Measurements from ENCODE around the gene TPTE2. TPM values are rescaled to one million over a fixed set of nuclear protein-coding genes. Genes with fewer than 3 reads are reported as not detected.

The TPTE2 gene
- total RNA-seq, 6 experiments from 2014 or later, result 0.09 TPM; not detected in 5

DNA sequence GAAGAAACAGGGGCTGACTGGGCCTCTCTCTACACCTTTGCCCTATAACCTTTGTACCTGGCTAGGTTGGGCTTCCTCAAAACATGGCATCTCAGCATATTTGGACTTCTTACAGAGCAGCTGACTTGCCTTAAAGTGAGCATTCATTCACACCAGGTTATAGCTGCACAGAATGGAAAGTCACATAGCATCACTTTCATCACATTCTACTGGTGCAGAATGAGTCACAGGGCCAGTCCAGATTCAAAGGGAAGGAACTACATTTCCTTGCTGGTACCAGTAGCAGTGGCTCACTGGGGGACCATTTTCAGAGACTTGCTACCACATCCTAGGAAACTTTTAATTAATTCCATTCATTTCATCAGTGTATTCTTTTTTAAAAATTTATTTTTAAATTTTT is 20.3 kb upstream of the TPTE2 start:
- TF ChIP-seq, protein P1, sequence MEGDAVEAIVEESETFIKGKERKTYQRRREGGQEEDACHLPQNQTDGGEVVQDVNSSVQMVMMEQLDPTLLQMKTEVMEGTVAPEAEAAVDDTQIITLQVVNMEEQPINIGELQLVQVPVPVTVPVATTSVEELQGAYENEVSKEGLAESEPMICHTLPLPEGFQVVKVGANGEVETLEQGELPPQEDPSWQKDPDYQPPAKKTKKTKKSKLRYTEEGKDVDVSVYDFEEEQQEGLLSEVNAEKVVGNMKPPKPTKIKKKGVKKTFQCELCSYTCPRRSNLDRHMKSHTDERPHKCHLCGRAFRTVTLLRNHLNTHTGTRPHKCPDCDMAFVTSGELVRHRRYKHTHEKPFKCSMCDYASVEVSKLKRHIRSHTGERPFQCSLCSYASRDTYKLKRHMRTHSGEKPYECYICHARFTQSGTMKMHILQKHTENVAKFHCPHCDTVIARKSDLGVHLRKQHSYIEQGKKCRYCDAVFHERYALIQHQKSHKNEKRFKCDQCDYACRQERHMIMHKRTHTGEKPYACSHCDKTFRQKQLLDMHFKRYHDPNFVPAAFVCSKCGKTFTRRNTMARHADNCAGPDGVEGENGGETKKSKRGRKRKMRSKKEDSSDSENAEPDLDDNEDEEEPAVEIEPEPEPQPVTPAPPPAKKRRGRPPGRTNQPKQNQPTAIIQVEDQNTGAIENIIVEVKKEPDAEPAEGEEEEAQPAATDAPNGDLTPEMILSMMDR (IDR thresholded peaks at IDR 0.05), result no peak
- Mint-ChIP-seq H3K27me3 (ENCODE audit: insufficient read depth) (no peaks in the 10 kb centered on the region), H3K4me3 (no peak overlapping the region), H3K27ac (no peak overlapping the region), H3K9me3 (no peaks in the 10 kb centered on the region), H3K36me3 (ENCODE audit: low read depth) (no peaks in the 10 kb centered on the region), H3K4me1 (ENCODE audit: low read depth) (peaks cover 8% of the 10 kb centered on the region)
- DNase-seq, result no peak

DNA sequence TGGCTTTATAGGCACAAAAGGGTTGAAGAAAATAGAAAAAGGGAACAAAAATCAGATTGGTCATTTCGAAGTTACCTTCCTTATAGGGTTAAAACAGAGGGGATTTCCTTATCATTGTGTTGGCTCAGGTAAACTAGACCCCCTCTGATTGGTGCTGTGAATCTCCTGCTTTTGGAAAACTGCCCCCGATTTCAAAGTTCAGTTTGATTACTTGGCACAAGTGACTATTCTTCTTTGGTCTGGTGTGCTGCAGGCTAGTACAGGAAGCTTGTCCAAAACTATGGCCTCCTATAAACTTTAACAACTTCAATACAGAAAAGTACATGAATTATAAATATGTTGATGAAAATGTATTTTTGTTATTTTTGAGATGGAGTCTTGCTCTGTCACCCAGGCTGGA is 13.9 kb upstream of the TPTE2 start:
- no peak for DNase-seq
- H3K27me3 Mint-ChIP-seq (ENCODE audit: insufficient read depth), result peaks cover 4% of the 10 kb centered on the region; the same call in 1 of the 2 replicates
- H3K4me1 Mint-ChIP-seq (ENCODE audit: low read depth), result no peaks in the 10 kb centered on the region
- TF ChIP-seq, protein P1 (IDR thresholded peaks at IDR 0.05), result no peak
- no peak overlapping the region for H3K4me3 Mint-ChIP-seq
- no peaks in the 10 kb centered on the region for H3K36me3 Mint-ChIP-seq (ENCODE audit: low read depth)
- H3K27ac Mint-ChIP-seq, result no peak overlapping the region
- no peaks in the 10 kb centered on the region for H3K9me3 Mint-ChIP-seq

DNA sequence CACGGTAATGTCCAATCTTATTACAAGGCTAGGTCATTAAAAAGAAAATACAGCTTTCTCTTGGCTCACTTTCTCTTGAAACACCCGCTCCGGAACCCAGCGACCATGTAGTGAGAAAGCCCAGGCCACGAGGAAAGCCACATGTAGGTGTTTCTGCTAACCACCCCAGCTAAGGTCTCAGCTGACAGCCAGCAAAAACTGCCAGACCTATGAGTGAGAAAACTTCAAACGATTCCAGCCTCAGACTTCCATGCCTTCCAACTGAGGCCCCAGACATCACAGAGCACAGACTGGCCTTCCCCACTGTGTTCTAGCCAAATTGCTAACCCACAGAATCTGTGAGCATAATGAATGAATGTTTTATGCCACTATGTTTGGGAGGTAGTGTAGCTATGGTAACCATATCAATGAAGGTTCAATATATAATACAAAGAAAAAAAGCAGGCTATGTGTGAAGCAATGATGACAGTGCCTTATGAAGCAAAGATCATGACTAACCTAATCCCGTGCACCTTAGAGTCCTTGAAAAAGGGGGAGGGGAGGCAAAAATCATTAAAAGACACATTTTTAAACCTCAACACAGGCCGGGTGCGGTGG is 11.9 kb upstream of the TPTE2 start:
- Mint-ChIP-seq H3K27ac (no peak overlapping the region), H3K4me3 (no peak overlapping the region), H3K4me1 (ENCODE audit: low read depth) (no peaks in the 10 kb centered on the region), H3K9me3 (no peaks in the 10 kb centered on the region), H3K27me3 (ENCODE audit: insufficient read depth) (peaks cover 4% of the 10 kb centered on the region; the same call in 1 of the 2 replicates), H3K36me3 (ENCODE audit: low read depth) (no peaks in the 10 kb centered on the region)
- TF ChIP-seq, protein P1 (IDR thresholded peaks at IDR 0.05), result no peak
- no peak for DNase-seq

DNA sequence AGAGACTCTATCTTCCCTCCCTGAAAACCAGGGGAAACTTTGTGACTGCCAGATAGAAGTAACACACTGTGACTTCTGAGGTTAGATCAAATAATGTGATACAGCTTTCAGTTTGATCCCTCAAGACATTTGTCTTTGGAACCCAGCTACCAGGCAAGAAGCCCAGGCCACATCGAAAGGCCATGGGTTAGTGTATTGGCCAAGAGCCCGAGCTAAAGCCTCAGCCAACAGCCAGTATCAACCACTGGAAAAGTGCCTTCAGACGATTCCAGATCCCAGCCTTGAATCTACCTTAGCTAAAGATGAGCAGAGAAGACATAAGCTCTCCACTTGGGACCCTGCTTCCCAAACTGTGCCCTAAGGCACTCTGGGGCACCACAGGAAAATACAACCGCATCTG is 10.9 kb upstream of the TPTE2 start:
- no peaks in the 10 kb centered on the region for H3K9me3 Mint-ChIP-seq

DNA sequence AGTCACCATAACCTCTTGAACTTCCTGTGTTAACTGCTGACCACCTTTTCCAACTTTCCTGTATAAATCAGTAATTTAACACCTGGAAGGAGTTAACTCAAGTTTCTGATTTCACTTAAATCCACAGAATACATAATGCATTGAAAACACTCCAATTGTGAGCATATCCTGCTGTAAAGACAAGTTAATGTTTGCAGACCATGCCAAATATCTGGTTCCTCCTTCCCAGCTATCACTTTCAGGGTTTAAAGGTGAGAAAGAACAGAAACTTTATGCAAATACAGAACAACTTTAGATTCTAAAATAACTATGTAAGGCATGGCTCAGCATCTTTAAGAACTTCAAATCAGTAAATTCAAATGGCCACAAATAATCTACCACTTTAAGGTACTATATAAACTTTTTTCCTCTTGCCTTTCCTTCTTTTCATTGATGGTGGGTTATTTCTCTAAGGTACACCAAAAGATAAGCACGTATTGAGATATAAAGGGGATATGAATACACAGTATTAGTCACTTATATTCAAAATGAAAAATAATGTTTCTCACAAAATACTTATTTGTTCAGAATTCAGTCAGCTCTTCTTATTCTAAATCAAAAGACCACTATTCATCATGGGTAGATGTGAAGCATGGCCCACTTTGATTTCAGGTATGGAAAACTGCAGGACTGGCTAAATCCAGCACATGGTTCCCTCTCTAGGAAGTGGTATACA is 6.6 kb upstream of the TPTE2 start:
- TF ChIP-seq, protein P1 (IDR thresholded peaks at IDR 0.05), result no peak
- DNase-seq, result no peak
- no peaks in the 10 kb centered on the region for H3K9me3 Mint-ChIP-seq
- peaks cover 4% of the 10 kb centered on the region; the same call in 1 of the 2 replicates for H3K27me3 Mint-ChIP-seq (ENCODE audit: insufficient read depth)
- no peaks in the 10 kb centered on the region for H3K36me3 Mint-ChIP-seq (ENCODE audit: low read depth)
- no peaks in the 10 kb centered on the region for H3K4me1 Mint-ChIP-seq (ENCODE audit: low read depth)
- no peak overlapping the region for H3K4me3 Mint-ChIP-seq
- no peak overlapping the region for H3K27ac Mint-ChIP-seq

More for the DNA sequence above, 10.9 kb upstream of the TPTE2 start:
- no peak for DNase-seq
- TF ChIP-seq, protein P1 (IDR thresholded peaks at IDR 0.05), result no peak
- H3K4me3 Mint-ChIP-seq, result no peak overlapping the region
- H3K27me3 Mint-ChIP-seq (ENCODE audit: insufficient read depth), result peaks cover 4% of the 10 kb centered on the region; the same call in 1 of the 2 replicates
- no peaks in the 10 kb centered on the region for H3K36me3 Mint-ChIP-seq (ENCODE audit: low read depth)
- H3K27ac Mint-ChIP-seq, result no peak overlapping the region
- H3K4me1 Mint-ChIP-seq (ENCODE audit: low read depth), result no peaks in the 10 kb centered on the region

All from HFFc6 (cell line).